Colon (tissue), 2 donors: ENCODE results near the gene MARCO.
"Not testable (repeated sequence)": the region's sequence is repeated elsewhere in the genome, so short reads cannot be mapped to it uniquely, and the experiment has no call there.

Experiments
- FAIRE-seq: peaks from 2 replicates; lab custom pipeline; 2012; peaks lifted over from hg19 to GRCh38; lab: Jason Lieb, UNC
- donor health status: control.
- donor health status: control.

MARCO gene

DNA sequence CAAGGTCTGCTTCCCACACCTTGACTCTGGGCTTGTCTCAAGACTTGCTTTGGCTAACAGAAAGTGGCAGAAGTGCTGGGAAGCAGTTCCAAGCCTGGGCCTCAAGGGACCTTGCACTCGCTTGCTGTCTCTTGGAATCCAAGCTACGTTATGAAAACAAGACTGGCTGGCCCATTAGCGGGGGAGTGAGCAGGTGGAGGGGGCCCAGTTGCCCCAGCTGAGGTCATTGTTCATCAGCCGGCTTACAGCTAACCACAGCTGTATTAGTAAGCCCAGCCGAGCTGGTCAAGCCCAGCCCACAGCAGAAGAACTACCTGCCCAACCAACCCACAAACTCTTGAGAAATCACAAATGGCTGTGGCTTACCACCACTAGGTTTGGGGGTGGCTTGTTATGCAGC, 63.1 kb downstream of the MARCO start:
- FAIRE-seq, result no peak

DNA sequence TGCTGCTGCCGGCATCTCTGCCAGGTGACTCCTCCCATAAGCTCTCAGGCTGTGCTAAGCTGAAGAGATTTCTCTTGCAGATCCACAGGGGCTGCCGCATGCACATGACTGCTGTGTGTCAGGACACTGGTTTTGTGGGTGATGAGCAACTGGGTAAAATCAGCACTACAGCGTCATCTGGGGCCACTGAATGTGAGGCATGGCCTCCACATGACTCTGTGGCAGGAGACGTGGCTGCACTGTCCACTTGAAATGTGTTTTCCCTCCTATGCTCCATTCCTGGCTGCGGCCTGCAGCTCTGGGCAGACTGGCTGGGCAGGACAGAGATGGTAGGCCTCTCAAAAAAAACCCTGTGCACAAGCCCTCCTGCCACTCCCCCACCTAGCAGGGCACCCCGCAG, 63.6 kb downstream of the MARCO start:
- no peak for FAIRE-seq

- FAIRE-seq, result no peak
Observed at GRCh38 chr2:119006441-119006840, 64.4 kb downstream of the MARCO start.

DNA sequence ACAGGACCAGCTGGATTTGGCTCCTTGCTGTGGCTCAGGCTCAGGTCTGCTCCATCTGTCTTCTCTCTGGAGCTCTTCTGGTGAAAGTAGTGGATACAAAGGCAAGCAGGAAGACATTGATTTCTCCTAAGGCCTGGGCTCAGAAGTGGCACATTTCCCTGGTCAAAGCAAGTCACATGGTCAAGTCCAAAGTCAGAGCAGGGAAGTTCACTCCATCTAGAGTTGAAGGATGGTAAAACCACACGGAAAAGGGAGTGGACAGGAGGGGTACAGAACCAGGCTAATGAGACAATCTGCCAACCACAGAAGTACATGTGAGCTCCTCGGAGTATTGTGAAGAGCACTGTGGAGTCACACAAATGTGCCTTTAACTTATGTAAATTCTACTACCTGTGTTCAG, 66.1 kb downstream of the MARCO start:
- FAIRE-seq, result no peak

GRCh38 chr2:119009110-119009509, 67.1 kb downstream of the MARCO start:
- no peak for FAIRE-seq

DNA sequence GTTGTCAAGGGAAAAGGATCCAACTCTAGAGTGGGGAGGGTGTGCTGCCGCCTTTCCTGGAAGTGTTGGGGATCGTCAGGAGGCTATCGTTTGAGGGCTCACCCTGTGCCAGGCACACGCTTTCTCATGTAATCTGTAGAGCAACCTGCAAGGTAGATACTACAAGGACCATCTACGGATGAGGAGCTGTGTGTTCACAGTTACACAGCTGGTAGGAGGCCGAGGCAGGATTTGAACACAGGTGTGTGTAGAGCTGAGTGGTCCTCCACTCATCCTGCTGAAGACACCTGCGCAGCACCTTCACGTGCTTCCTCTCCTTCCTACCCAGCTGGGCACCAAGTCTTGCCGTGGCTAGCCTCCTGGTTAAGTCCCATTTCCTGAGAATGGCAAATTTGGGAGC, 68.3 kb downstream of the MARCO start:
- FAIRE-seq, result no peak

DNA sequence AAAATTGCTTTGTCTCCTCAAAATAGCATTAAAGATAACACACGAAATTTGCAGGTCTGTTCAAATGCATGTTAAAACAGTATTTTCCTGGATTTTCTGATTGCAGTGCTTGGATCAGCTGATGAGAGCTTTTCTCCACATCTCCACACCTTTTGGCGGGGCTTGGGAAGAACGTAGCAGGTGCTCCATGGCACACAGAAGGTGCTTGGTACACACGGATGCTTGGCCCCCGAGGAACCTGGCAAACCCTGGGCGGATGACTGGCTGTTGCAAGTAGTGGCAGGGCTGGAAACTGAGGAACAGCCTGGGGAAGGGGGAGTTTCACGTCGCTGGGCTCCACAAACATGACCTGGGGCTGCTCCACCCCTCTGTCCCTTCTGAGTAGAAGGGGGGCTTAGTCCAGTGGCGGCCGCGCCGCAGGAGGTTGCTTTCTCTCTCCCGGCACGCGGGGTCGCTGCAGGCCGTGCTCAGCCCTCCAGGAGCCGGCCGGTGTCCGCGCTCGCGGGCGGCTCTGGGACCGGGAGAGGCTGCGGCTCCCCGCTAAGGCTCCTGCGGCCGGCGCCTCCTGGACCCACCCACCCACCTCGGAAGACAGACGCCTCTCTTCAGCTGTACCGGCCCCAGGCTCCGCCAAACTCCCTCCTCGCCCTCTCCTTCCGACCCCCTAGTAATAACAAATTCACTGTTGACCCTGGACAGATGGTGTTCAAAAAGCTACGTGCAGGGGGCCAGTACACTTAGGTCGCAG, 69.3 kb downstream of the MARCO start:
- no peak for FAIRE-seq

DNA sequence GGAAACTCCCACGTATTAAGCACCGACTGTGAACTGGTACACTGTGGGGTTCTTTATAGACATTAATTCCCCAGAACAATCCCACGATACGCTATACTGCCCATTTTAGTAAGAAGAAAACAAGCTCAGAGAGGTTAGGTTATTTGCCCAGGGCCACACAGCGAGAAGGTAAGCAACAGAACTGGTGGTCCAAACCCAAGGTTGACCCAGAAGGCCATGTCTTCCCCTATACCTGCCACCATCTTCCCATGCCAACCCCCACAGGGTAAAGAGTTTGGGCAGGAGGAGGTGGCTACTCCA, 69.9 kb downstream of the MARCO start:
- FAIRE-seq, result no peak

DNA sequence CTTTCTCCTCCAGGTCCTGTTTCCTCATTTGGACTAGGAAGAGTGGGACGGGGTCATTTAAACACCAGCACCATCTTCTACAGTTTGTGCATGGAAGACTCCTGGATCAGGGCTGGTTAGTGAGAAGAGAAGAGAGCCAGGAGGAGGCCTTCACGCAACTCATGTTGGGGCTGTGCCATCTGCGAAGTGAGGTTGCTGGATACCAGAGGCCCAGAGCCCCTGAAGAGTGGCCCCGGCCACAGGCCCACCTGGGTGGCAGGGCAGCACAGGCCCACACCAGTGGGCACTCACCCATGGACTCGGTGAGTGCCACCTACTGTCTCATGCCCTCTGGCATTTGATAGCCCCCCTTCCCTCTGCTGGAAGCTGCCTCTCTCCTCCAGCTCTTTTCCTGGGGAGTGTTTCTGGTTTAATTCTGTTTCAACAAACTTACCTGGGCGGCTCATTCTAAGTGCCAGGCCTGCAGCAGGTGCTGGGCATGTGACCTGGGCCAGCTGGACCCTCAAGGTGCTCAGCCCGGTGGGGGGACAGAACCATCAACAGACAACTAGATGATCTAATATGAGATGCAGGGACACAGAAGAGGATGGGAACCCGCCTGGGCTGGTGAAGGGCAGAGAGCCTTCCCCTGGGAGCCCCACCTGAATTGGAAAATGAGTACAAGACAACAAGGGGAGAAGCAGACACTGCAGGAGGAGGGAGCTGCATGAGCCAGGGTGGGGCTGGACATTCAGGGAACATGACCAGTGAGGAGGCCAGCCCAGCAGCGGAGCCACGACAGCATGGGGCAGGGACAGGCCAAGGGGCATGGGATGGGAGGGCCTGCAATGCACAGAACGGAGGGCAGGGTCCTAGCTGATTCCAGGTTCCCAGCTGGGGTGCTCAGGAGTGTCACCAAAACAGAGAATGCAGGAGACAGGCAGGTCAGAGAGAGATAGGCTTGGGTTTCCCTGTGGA, 70.6 kb downstream of the MARCO start:
- FAIRE-seq, result no peak

- no peak for FAIRE-seq
Observed at GRCh38 chr2:119013671-119014070, 71.7 kb downstream of the MARCO start.

DNA sequence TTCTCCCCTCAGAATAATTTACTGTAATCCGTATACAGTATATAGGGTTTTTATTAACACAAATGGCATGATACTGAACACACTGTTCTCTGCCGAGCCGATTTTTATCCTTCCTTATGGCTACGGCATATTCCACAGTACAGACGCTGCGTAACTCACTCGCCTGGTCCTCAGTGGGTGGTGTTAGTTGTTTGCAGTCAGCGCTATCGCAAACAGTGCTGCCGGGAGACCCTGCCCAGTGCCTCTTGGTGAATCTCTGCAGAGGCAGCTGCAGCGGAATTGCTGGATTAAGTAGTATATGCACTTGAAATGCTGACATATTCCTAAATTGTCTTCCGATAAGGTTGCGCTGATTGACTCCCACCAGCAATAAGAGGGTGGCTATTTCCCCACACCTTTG, 73.9 kb downstream of the MARCO start:
- no peak for FAIRE-seq

GRCh38 chr2:119019521-119019920, 77.5 kb downstream of the MARCO start:
- no peak for FAIRE-seq

GRCh38 chr2:119022678-119023077, 80.7 kb downstream of the MARCO start:
- no peak for FAIRE-seq

GRCh38 chr2:119023534-119023933, 81.5 kb downstream of the MARCO start:
- no peak for FAIRE-seq

GRCh38 chr2:119024152-119024551, 82.2 kb downstream of the MARCO start:
- no peak for FAIRE-seq

- no peak for FAIRE-seq
Observed at GRCh38 chr2:119024568-119024967, 82.6 kb downstream of the MARCO start.

- FAIRE-seq, result no peak
Observed at GRCh38 chr2:119025013-119025412, 83.0 kb downstream of the MARCO start.

DNA sequence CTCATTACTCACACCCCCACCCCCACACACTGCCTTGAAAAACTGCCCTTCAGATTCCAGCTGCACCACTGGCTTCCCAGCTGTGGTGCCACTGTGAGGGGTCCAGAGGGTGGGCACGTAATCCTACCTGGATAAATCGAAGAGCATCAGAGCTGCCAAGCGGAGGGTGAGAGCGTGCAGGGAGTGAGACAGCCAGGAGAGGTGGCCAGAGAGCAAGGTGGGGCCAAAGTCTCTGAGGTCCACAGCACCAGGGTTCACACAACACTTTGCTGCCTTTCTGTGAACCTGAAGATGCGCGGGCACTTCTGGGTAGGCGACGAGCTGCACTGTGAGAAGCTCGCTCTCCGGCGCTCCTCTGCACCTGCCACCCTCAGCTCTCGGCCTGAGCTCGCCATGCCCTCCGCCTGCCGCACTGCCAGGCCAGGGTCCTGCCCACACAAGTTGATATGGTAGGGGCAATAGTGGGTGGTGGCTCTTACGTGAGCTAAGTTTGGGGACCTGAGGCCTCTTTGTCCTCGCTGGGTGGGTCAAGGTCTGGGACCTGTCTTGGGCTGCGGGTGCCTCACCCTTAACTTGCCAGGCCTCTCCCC, 83.9 kb downstream of the MARCO start:
- no peak for FAIRE-seq

DNA sequence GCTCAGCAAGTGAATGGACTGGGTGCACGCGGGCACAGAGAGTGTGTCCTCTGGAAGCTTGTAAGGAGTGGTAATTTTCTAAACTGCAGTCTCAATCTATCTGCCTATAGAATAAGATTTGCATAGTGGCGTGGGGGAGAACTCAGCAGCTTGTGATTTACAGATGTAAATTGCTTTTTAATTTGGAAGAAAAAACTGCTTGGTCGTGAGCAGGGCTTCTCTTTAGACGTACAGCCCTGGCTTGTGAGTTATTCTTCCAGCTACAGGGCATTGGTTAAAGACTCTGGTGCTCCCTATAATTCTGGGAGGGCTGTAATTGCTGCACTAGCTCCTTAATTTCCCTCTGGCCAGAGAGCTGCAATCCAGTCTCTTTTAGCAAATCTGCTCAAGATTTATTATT, 84.9 kb downstream of the MARCO start:
- FAIRE-seq, result no peak

DNA sequence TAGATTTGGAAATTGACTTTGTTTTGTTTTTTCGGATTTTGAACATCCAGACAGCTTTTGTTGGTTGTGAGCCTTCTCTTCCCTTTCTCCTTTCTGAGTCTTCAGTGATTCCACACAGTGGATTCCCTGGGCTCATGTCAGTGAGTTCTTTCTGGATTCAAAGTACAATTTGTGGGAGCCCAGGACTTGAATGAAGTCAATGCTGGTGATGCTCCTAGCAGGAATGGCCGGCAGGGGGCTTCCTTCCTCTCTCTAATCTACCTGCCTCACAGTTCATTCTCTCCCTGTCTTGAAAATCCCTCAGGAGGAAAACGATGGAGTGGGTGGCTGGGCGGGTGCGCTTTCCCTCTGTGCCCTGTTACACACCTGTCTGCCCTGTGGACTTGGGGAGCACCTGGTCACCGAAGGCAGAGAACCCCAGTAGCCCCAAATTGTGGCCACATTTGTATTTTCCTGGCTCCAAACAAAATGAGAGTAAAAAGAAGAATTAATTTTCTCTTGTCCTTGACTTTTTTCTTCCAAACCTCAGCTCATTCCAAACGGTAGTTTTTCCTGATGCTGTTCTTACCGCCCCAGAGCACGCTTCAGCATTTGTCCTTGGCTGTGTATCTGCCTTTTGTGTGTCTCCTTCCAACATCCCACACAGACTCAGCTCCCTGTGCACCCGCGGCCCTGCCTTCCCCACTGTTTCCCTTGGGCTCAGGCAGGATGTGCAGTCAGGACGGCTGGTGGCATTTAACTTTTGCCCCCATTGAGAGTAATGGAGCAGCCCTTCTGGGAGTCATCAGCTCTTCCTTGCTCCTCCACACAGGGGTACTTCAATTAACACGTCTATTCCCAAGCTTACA, 86.6 kb downstream of the MARCO start:
- no peak for FAIRE-seq

DNA sequence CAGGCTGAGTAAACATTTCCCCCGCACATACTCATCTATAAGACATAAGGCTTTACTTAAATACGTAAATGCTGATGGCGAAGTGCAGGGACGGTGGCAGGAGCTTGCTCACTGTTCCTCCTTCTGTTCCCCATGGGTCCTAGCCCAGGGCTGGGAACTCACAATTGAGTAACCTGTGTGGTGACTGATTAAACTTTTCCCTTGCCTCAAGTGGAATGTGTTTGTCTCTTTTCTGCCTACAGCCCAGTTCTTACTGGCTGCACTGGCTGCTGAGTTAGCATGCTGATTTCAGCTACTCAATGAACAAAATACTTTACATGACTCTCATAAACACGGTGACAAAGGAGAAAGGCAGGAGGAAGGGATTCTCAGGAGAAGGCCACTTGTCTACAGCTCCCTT, 87.3 kb downstream of the MARCO start:
- no peak for FAIRE-seq

GRCh38 chr2:119037922-119038321, 95.9 kb downstream of the MARCO start:
- FAIRE-seq, result not testable (repeated sequence)
